GM19468 (cell line): ENCODE results near the gene RGS9.

ENCODE experiments used
- ATAC-seq: cut with Tn5 transposase; IDR thresholded peaks from one replicate; pipeline ENCODE4 v1.9.1; 2021; ENCODE audit warnings: mild to moderate bottlenecking, moderate library complexity, moderate number of reproducible peaks; ENCODE audit not compliant: unreplicated experiment; ENCODE audit errors: extremely low read depth

Gene RGS9

DNA sequence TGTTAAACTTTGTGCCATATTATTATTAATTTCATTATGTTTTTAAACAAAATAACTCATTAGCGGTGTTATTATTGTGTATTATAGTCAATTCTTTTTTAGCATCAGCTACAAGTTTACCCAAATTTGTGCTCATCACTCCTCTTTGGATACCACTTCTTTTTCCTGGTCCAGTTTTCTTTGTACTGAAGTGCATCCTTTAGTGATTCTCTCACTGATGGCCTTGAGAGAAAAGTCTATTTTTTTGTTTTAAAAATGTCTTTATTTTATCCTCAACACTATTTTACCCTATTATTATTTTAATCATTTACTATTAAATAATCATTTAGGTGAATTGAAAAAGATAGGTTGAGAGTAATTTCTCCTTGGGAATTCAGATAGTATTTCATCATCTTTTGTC, 99.2 kb downstream of the RGS9 start:
- ATAC-seq, result no peak

DNA sequence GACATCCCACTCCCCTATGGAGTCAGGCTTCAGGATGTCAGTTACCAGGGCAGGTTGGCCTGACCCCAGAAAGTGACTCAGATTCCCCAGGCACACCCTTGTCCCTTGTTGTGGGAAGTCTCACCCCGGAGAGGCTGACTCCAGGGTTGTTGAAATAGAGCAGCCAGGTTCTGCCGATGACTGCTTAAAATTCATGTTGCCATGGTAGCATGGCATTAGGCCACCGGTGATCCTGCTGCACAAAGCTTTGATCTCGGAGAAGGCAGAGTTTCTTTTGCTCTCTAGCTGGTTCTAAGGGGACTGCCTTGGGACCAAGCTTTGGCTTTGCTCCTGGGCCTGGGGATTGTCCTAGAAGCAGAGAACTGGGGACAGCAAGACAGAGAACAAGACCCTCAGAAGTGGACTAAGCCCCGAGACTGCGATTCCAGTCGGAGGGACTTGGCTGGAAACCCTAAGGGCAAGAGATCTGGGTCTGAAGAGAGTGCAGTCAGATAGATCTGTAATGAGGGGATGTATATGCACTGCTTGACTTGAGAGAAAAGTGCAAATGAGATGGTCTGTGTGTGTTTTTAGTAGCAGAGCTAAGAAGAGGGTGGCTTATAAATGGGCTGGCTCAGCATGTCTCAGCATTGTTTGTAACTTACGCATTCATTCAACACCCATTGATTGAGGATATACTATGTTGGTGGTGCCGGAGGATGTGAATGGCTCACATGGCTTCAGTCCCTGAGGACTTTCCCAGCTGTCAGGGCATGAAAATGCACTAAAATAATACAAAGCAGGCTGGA, 106.9 kb downstream of the RGS9 start:
- ATAC-seq, result no peak

DNA sequence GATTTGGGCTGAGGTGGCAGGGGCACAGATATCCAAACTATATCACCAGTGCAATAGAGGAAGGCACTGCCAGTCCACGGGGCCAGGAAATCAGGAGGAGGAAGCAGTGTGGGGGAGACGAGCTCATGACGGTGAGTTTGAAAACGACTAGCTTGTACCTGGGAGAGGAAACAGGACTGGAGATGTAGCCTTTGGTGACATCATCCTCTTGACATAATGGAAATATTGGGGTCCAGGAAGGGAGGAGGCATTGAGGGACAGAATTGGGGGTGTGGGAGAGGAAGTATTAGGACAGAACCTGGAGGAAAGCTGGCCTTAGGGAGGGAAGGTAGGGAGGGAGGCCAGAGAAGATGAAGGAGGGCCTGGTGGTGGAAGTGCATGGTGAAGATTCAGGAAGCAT, 109.1 kb downstream of the RGS9 start:
- ATAC-seq, result no peak

DNA sequence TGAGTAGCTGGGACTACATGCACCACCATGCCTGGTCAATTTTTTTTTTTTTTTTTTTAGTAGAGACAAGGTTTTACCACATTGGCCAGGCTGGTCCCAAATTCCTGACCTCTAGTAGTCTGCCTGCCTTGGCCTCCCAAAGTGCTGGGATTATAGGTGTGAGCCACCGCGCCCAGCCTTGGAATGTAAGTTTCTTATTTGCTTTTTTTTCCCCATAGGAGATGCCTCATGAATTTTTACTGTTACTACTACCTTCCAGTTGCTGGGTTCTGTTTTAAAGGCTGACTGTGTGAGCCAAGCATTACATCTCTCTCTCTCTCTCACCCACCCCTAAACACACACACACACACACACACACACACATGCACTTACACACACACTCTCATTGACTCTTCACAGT, 112.6 kb downstream of the RGS9 start:
- no peak for ATAC-seq

DNA sequence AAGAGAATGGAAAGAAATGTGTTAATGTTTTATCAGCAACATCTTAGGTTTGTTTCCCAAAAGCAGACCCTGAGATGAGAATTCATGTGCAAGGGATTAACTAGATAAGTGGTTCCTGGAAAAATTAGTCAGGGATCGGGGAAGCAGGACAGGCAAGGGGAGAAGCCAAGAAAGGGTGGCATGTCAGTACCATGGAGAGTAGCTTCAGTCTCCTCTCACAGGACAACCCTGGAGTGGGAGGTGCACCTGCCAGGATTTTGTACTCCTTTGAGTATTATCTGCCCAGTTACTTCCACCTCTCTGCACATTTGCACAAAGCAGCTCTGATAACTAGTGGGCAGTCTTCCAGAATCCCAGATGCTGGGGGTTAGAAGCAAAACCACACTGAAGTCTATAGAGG, 117.0 kb downstream of the RGS9 start:
- no peak for ATAC-seq

DNA sequence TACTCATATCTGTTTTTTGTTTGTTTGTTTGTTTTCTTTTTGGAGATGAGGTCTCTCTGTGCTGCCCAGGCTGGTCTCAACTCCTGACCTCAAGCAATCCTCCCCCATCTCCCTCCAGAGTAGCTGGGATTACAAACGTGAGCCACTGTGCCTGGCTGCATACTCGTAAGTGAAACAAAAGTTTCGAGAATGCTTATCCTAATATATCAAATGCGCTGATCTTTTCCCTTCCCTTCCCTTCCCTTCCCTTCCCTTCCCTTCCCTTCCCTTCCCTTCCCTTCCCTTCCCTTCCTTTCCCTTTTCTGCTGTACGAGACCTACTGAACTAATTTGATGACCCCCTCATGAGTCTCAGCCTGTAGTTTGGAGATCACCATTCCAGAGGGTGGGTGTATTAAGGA, 122.1 kb downstream of the RGS9 start:
- ATAC-seq, result no peak

DNA sequence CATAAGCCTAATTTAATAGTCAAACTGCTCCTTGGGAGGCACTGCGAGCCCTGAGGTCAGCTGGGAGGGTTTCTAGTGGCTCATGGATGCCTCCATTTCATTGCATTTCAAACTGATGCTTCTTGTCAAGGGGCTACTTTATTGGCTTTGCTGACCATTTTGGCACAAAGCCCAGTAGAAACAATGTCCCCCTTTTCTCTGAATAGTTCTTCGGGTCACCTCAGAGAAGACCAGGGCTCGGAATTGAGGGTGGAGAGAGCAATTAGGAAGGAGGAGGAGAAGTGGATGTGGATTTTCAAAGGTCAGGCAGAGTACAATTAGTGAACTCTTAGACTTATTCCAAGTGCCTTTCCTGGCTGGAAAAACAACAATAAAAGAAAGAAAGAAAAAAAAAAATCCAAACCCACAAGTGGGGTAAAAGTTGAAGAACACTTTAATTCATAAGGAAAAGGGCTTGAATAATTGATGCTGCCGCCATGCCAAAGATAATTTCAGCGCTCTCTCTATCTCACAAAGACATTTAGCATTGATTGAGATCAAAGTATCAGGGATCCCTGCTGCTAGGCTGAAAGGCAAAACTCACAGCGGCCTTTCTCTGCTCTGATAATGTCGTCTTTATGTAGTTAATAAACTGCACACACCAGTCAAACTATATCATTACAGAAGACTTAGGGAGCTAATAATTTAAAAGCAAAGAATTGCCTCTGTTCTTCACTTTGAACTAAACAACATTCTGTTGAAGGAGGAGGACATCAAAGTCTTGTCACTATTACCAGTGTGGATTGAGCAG, 122.7 kb downstream of the RGS9 start:
- ATAC-seq, result no peak

DNA sequence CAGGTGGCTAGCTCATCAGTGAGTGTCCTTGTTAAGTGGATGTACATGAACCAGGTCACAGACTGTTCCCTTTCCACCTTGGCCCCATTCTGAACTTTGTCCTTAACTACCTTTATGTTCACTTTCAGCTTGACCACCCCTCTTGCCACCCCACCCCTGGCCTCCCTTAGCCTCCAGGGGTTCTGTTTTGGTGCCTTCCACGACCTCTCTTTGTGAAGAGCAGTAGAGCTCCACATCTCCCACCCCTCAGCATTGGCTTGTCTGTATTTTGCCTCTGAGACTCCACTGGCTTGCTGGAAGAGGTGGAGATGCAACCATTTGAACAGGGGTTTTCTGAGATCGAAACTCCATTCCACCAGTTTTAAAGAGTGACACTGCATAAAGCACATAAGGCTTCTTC, 123.5 kb downstream of the RGS9 start:
- ATAC-seq, result no peak

DNA sequence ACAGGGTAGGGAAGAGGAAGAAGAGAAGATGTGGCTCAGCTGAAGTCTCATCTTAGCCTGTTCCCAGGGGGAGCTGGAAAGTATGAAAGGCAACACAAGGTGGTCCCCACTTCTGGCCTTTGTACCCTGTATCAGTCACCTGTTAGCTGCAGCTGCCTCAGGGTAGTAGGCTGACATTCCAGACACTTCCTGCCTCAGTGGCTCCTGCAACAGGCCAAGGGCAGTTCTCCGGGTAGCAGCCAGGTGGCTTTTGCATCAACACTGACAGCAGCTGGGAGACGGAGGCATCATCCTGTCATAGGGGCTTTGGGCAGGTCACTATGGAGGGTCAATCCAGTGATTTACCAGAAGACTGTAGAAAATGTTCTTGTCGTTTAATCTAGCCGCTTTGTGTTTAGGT, 124.0 kb downstream of the RGS9 start:
- no peak for ATAC-seq

DNA sequence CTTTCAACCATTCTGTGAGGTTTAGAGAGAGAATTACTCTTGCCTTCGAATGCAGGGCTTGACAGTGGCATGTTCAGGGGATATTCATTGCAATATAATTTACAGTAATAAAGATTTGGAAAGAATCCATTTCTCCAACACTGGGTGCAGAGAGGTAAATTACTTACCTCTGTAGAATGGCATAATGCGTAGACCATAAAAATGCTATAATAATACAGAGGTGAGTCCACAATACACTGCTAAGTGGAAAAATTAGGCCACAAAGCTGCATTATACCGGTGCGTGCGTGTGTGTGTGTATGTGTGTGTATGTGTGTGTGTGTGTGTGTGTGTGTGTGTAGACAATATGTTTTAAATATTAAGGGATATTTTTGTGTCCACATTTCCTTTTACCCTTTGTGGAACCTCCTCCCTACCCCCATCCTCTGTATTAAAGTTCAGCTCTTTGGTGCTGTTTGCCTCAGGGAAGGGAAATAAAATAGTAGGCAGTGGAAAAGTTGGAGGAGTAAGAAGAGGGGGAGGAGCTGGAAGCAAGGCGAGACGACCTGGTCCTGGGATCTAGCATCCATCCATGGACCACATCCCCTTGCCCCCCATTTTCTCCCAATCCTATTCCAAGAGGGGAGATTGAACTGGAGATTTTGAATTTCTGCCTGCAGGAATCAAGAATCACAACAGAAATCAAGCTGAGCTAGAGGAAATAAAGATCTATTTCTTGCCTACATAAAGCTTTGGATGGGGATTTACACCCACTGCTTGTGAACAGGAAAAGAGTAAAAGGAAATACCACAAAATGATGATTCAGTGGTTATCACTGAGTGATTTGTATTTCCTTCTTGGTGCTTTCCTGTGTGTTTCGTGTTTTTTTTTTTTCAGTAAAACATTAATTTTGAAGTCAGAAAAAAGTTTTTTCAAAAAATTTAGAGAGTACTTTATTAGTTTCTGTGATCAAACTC, 124.8 kb downstream of the RGS9 start:
- no peak for ATAC-seq

DNA sequence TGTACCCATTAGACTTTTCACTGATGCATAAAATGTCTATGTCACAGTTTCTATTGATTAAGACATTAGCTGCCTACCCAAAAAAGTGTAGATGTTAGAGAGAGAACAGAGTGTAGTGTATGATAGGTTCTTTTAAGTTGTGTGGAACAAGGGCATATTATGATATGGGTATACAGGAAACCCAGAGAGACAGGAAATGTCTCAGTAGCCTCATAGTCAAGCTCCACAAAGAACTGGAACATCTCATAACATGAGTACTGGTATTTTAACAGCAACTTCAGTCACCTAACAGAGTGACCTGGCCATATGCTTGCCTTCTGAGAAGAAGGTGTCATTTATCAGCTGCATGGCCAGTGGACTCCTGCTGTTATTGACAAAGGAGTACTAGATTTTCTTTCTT, 128.1 kb downstream of the RGS9 start:
- ATAC-seq, result no peak

DNA sequence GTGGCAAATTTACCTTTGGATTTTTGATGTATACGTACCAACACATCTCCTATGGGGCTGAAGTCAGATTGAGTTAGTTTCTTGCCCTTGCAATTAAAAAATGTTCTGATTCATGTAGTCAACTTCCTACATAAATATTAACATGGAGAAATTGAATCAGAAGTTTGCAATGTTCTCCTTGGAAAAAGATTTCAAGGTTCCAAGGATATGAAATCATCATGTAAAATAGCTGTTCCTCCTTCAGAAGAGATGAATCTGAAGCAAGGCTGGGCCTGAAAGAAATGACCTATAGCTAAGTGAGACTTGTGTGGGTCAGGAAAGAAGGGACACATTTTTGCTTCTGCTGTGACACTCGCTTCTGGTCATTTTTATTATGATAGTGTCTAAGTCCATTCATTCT, 131.7 kb downstream of the RGS9 start:
- ATAC-seq, result no peak

DNA sequence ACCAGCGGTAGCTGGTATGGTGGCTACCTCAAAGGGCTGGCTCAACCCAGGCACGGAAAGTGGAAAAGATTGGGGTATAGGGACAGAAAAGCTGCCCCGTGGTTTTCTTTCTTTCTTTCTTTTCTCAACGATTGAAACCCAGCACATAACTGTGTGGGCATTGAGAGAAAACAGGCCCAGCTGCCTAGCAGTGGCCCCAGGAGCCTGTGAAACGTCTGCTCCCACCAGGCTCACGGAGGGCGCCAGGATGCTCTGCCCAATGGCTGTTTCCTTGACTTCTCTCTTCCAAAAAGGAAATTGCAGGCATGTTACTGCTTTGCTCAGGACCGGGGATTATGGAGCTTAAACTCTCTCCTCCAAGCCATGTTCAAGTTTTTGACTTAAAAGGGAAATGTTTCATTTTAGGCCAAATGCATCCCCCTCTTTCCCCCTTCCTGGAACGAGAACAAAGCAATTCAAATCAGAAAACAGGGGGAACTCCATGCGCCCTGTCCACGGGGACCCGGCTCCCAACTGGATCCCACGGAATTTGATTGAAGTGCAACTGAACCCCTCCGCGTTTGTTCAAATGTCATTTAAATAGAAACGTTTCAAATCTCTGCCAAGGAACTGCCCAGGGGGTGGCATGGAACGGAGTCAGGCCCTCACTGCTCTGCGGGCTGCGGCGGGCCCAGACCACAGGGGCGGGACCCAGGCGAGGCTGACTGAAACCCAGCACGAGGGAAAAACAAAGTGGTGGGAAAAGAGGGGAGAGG, 133.5 kb downstream of the RGS9 start:
- no peak for ATAC-seq

DNA sequence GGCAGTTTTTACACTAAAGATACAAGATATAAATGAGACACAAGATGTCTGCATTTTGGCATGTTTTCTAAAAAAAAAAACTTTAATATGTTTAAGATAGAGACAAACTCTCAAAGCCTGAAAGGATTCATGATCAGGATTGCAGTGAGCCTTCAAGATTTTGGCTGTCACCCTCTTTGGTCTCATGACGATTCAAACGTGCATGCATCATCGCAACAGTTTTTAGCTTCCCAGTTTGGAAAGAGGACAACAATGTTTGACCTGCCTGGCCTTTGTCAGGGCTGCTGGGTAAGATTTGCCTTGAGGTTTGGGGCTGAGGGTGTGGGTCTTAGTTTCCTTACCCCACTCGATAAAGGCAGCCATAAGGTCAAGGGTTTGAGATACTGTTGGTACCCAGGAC, 134.1 kb downstream of the RGS9 start:
- ATAC-seq, result no peak
